Renal cortex interstitium (tissue), 15 donors: ENCODE data around the gene ZWINT. TPM values are rescaled to one million over a fixed set of nuclear protein-coding genes. Genes with fewer than 3 reads are reported as not detected.
A peak's percentile ranks its signal among the peaks of the same experiment; 100 is the strongest.

ENCODE experiments used
- DNase-seq, 11 donors: peaks; one replicate each; pipeline ENCODE4 v3.0.0-alpha.2; 2013; ENCODE audit warnings: low read depth in 9 of 11, low spot score in 4 of 11; ENCODE audit errors: extremely low read depth in 1 of 11
- long read RNA-seq, 16 experiments: transcript quantifications; one replicate each; lab custom pipeline, GENCODE V29; 2026
- polyA plus RNA-seq, 3 donors: library from polyadenylated mRNA; unstranded; fragments of 120-200 nt; gene quantifications; one replicate each; pipeline ENCODE4 v1.2.1, GENCODE V29; 2013; ENCODE audit not compliant: insufficient read length in 3 of 3

The ZWINT gene, protein sequence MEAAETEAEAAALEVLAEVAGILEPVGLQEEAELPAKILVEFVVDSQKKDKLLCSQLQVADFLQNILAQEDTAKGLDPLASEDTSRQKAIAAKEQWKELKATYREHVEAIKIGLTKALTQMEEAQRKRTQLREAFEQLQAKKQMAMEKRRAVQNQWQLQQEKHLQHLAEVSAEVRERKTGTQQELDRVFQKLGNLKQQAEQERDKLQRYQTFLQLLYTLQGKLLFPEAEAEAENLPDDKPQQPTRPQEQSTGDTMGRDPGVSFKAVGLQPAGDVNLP
- polyA plus RNA-seq, result 10 to 100 TPM; 44.7 to 70.7 (median 65.1) TPM
- long read RNA-seq, donor 1, partial matches to known transcripts, result 0 of 7 reads
- long read RNA-seq, donor 1, other reads (novel, unspliced or antisense), result 0 of 7 reads
- long read RNA-seq, donor 2, partial matches to known transcripts, result 0 of 3 reads
- long read RNA-seq, donor 2, other reads (novel, unspliced or antisense), result 0 of 3 reads
- long read RNA-seq, donor 3, partial matches to known transcripts, result 0 of 7 reads
- long read RNA-seq, donor 3, other reads (novel, unspliced or antisense), result 0 of 7 reads
- long read RNA-seq, donor 4, transcript ZWINT-203 (9 exons, 1,872 nt), result major isoform, 7 of 12 reads
- long read RNA-seq, donor 4, partial matches to known transcripts, result 0 of 12 reads
- long read RNA-seq, donor 4, other reads (novel, unspliced or antisense), result 0 of 12 reads
- long read RNA-seq, donor 5, result 0 reads
- long read RNA-seq, donor 6, transcript ZWINT-203 (9 exons, 1,872 nt), result major isoform, 6 of 8 reads
- long read RNA-seq, donor 6, partial matches to known transcripts, result 0 of 8 reads
- long read RNA-seq, donor 6, other reads (novel, unspliced or antisense), result 0 of 8 reads
- long read RNA-seq, donor 7, transcript ZWINT-203 (9 exons, 1,872 nt), result major isoform, 14 of 28 reads
- long read RNA-seq, donor 7, partial matches to known transcripts, result 10 of 28 reads
- long read RNA-seq, donor 7, other reads (novel, unspliced or antisense), result 0 of 28 reads
- long read RNA-seq, donor 8, transcript ZWINT-203 (9 exons, 1,872 nt), result major isoform, 7 of 19 reads
- long read RNA-seq, donor 8, partial matches to known transcripts, result 7 of 19 reads
- long read RNA-seq, donor 8, other reads (novel, unspliced or antisense), result 0 of 19 reads
- long read RNA-seq, donor 9, transcript ZWINT-203 (9 exons, 1,872 nt), result major isoform, 7 of 10 reads
- long read RNA-seq, donor 9, partial matches to known transcripts, result 0 of 10 reads
- long read RNA-seq, donor 9, other reads (novel, unspliced or antisense), result 0 of 10 reads
- long read RNA-seq, donor 10, transcript ZWINT-203 (9 exons, 1,872 nt), result major isoform, 5 of 12 reads
- long read RNA-seq, donor 10, partial matches to known transcripts, result 0 of 12 reads
- long read RNA-seq, donor 10, other reads (novel, unspliced or antisense), result 0 of 12 reads
- long read RNA-seq, donor 11, partial matches to known transcripts, result 0 of 8 reads
- long read RNA-seq, donor 11, other reads (novel, unspliced or antisense), result 0 of 8 reads
- long read RNA-seq, donor 12, partial matches to known transcripts, result 0 of 3 reads
- long read RNA-seq, donor 12, other reads (novel, unspliced or antisense), result 0 of 3 reads
- long read RNA-seq, donor 13, result 0 reads
- long read RNA-seq, donor 14, transcript ZWINT-203 (9 exons, 1,872 nt), result major isoform, 6 of 10 reads
- long read RNA-seq, donor 14, partial matches to known transcripts, result 0 of 10 reads
- long read RNA-seq, donor 14, other reads (novel, unspliced or antisense), result 0 of 10 reads
- long read RNA-seq, donor 15, partial matches to known transcripts, result 0 of 2 reads
- long read RNA-seq, donor 15, other reads (novel, unspliced or antisense), result 0 of 2 reads
- long read RNA-seq, donor 16, transcript ZWINT-203 (9 exons, 1,872 nt), result major isoform, 15 of 40 reads
- long read RNA-seq, donor 16, partial matches to known transcripts, result 18 of 40 reads
- long read RNA-seq, donor 16, other reads (novel, unspliced or antisense), result 0 of 40 reads

DNA sequence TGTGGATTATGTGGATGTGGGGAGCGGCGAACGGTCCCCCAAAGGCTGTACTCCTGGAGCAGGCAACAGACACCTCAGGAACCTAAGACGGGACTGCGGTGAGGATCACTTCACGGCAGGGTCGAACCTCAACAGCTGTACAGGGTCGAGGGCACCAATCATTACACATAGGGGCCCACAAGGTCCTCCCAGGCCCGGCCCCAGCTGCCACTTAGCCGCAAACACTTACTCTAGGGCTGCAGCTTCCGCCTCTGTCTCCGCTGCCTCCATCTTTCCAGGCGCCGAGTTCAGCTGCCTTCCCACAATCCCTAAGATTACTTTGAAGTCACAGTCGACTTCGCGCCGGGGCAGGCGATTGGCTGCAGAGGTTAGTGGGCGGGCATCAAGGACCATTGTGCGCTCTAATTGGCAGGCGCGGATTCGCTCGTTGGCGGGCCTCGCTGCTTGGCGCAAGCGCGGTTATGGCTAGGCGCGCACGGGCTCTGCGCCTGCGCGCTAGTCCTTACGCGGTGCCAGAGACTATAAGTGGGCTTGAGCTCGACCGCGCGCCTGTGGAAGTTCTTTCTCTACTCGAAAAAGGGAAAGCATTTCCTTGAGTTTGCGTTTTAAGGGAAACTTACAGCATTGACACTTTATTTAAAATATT is at the start of gene ZWINT:
Gene ZWINT, minus strand, starts transcription at position 293 of the 646 bp plus-strand sequence. Its CDS starts 23 bp downstream, at position 270.
- peak; percentile 86 to 95 (median 93) for DNase-seq

DNA sequence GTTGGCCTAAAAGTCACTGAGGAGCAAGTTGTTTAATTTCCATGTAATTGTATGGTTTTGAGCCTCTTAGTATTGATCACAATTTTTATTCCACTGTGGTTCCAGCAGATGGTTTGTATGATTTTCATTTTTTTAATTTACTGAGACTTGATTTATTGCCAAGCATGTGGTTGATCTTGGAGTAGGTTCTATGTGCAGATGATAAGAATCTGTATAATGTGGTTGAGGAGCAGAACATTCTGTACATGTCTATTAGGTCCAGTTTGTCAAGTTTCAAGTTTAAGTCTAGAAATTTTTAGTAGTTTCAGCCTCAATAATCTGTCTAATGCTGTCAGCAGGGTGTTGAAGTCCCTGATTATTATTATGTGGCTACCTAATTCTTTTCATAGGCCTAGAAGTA is 22.7 kb upstream of the ZWINT start:
- DNase-seq, result no peak

DNA sequence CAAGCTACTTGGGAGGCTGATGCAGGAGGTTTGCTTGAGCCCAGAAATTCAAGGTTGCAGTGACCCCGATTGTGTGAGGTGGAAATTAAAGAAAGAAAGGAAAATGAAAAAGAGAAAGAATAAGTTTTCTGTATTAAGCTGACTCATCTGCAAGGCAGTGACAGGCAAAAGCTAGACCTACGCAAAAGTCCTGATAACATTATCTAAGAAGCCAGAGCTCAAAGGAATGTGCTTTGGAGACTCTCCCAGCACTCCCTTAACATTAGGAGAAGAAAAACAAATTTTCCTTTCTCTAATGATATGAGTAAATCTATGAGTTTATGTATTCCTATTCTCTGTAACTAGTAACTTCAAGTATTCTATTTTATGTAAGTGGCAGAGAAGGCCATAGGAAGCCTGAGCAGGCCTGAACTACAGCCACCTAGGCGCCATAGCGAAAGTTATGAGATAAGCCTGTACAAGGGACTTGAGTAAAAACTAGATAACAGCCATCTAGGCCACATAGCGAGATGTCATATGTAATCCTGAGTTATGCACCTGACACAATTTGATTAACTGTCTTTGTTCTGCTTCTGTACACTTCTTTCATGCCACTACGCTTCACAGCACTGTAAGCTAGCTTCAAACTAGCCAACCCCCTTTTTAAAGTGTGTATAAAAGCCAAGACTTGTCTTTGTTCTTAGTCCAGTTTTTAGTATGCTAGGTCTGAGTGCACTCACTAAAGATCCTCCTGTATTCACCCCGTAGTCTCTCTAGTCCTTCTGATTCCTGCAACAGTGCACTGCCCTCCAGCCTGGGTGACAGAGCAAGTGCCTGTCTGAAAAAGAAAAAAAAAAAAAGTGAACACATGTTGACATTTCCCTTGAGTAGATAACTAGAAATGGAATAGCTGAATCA is 9.4 kb upstream of the ZWINT start:
- DNase-seq, result no peak

DNA sequence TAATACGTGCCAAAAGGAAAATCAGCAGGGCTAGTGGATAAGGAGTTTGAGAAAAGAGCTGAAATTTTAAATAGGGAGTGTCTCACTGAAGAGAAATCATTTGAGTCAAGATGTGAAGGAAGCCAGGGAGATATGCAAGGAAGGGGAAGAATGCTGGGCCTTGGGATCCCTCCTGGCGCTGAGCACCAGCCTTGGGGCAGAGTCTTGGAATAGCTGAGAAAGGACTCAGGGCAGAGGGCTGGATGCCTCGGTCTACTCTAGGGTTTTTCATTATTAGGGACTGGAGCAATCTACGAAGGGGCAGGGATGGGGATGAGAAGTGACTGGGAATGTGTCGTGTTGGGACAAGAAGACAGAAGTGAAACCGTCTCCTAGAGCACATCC is 484 bp downstream of the ZWINT start:
- no peak for DNase-seq

DNA sequence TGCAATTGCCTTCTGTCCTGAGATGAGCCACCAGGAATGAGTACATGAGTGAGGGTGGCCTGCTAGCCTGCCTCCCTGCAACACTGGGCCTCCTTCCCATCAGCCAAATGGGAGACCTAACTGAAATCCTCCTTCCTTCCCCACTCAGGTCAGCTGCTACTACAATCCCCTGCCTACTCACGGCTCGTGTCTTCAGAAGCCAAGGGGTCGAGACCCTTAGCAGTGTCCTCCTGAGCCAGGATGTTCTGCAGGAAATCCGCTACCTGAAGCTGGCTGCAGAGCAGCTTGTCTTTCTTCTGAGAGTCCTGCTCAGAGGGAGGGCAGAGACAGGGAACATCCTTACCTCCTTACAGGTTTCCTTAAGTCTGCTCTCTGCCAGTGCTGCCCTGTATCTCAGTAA is 1.2 kb downstream of the ZWINT start:
- no peak for DNase-seq

DNA sequence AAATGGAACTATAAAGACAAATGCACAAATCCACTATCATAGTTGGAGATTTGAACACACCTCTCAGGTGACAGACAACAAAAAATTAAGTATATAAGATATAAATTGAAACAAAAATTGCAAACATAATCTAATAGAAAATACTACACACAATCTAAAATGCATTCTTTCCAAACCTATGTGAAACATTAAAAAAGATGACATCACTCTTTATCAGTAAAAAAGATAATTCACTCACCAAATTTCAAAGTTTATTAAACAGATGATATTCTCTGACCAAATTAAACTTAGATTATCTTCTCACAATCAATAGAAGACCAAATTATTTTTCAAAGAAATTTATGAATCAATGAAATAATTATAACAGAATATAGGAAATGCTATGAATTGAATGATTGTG is 4.0 kb downstream of the ZWINT start:
- DNase-seq, result no peak

DNA sequence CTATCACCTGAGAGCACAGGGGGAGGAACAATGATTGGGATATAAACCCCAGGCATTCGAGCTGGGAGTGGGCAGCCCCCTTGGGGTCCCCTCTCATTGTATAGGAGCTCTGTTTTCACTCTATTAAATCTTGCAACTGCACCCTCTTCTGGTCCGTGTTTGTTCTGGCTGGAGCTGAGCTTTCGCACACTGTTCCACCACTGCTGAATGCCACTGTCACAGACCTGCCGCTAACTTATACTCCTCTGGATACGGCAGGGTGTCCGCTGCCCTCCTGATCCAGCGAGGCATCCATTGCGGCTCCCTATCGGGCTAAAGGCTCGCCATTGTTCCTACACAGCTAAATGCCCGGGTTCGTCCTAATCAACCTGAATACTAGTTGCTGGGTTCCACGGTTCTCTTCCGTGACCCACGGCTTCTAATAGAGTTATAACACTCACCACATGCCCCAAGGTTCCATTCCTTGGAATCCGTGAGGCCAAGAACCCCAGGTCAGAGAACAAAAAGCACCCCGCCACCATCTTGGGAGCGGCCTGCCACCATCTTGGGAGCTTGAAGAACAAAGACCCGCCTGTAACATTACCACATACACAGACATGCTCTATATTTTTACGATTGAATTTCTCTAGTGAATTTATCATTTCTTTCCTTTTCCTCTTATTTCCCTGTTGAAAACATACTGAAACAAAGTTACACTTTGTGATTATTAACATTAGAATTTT is 9.0 kb downstream of the ZWINT start:
- DNase-seq, result no peak

DNA sequence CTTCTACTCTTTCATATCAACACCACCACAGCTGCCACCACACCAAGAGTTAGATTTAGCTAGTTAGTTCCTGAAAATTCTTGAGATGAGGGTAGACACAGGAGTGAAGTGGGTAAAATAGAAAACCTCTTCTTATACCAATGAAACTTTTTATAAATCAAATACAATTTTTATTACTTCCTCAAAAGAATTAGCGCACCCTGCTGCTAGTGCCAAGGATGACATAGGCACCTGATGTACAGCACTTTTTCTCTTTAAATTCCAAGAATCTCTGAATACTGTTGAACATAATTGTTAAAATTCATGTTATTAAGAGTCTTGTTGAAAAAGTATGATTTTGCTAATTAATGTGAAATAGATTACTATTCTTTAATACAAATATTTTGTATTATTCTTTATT is 11.4 kb downstream of the ZWINT start:
- DNase-seq, result no peak

DNA sequence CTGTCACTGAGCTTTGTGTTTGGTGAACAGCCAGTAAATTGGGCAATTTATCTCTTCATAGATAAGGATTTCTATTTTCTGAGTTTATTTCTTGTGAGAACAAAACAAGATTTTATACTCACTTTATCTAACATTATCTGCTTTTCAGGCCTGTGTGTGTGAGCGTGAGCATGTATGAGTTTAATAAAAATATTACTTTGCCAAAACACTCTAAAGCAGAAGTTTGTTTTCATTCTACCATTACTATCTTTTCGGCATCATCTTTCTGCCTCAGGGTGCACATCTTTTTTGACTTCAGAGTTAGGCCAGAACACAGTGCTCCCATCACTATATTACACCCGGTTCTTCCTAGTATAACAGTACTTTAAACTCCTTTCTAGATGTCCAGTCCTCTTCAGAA is 13.0 kb downstream of the ZWINT start:
- no peak for DNase-seq

DNA sequence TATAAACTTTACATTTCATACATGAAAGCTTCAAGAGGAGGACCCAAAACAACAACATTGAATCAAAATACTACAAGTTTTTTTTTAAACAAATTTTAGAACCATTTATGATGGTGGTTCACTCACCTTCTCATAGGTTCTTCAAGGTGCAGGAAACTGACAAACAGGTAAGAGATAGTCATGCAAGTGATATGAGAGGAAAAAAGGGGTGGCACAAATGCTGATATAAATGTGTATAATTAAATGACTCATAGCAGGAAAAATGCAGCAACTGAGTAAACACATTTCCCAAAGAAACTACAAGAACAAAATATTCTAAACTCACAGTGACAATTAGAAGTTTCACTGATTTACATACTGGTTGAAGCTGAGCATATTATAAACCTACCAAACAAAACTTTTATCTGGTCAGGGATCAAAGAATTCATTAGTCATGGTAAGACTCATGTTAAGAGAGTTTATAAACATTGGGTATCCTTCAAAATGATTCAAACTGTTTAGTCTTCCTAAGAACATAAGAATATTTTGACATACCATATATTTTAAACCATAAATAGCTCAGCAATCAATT is 14.1 kb downstream of the ZWINT start:
- no peak for DNase-seq

DNA sequence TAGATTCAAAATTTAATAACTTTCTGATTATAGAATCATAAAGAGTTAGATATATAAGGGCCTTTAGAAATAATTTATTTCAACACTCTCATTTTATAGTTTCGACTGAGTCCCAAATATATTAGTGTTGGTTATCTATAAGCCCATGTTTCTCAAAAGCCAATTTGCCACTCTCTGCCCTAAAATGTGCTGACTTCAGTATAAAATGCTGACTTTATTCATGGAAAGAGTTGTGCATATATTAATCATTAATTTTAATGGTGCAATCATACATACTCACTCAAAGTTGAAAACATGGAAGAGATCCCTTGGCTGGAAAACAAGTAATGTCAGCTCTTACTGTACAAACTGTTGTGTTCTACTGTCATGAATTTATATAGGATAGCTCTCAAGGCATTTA is 19.4 kb downstream of the ZWINT start:
- no peak for DNase-seq

DNA sequence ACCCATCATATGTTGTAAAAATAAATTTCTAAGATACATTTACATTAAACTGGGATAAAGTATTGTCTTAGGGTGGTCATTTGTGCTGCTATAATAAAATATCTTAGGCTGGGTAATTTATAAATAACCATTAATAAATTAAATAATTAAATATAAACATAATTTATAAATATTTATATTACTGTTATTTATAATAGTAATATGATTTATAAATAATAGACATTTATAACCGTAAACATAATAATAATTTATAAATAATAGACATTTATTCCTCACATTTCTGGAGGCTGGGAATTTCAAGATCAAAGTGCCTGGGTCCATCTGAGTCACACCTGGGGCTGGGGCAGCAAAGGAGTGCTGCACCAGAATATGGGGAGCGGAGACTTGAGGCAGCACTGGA is 31.1 kb downstream of the ZWINT start:
- no peak for DNase-seq

DNA sequence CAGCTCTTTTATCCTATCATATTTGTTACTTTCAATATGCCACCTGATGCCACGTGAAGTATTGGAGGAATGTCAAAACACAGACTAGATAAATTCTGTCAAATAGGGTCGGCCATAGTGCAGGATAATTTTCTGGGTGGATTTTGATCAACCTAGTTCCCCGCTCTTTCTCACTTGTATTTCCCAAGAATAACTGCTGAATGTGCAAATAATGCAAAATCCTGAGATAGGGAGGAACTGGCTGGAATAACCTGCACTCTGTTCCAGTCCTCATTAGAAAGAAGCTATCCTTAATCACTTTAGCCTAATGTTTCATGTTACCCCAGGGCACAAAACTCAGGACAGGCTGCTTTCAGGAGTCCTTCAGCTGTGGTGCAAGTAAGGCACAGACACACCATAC is 33.9 kb downstream of the ZWINT start:
- DNase-seq, result no peak

DNA sequence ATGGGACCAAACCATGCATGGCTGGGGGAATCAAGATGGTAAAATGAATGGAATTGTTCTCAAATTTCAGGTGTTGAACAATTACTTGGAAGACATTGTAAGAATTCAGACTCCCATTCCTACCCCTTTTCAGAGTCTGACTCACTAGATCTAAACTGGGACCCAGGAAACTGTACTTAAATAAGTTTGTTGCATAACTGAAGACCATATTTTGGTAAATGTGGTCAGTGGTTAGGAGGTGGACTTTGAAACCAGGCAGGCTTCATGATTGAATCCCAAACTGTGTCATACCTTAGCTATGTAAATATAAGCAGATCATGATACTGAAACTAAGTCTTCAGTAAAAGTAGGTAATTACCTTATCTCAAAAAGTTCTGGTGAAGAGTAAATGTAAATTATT is 41.7 kb downstream of the ZWINT start:
- no peak for DNase-seq

DNA sequence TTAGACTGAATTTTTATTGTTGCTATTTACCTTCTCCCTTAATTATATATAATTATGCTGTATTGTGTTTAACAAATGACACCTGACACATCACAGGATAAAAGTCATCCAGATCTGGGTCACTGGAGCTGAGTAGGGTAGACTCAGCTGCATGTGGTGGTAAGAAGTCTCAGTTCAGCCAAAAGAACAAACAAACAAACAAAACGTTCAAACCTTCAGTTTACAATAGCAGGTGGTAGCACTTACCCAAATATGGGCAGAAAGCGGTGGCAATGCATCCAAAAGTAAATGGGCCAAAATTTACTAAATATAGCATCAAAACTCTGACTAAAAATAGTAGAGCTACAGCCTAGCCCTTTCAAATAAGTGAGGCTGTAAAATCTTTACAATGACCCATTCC is 42.2 kb downstream of the ZWINT start:
- DNase-seq, result no peak

DNA sequence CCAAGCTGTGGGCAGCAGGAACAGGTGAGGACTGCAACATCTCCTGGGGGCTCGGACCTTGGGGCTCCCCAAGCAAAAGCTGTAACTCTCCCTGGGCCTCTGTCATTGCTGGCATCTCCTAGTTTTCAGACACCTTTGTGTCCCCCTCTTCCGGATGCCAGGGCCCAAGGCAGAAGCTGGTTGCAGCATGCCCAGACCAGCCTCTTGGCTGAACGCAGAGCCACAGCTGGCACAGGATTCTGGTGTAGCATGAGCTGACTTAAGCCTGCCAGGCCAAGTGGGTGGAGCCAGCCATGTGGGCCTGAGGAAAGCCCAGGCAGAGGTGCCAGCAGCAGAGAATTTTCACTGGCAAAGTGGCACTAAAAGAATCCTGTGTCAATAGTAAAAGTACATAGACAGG is 43.5 kb downstream of the ZWINT start:
- DNase-seq, result no peak
